Stomach (tissue), 9 donors: ENCODE results near the gene DNAH11. TPM values are rescaled to one million over a fixed set of nuclear protein-coding genes. Genes with fewer than 3 reads are reported as not detected.

ENCODE experiments used
- DNase-seq, 2 donors: peaks; one replicate each; pipeline versions ENCODE4 v3.0.0 to v3.0.0-alpha.2; 2013 to 2019
- H3K27ac ChIP-seq, 5 donors: fragments of 200-600 bp in 4 of 5; sonication (generic) in 4 of 5; one replicate each; pipeline ENCODE4 v1.5.1; 2013 to 2019; ENCODE audit warnings: mild to moderate bottlenecking in 1 of 5, moderate library complexity in 1 of 5
- H3K27me3 ChIP-seq, 3 donors: fragments of 200-600 bp; sonication (generic); one replicate each; pipeline ENCODE4 v1.5.1; 2017 to 2019; ENCODE audit warnings: mixed run types in 1 of 3
- H3K36me3 ChIP-seq, 4 donors: fragments of 200-600 bp; sonication (generic); 1 replicate in 3 of 4; 2 replicates in 1 of 4; pipeline ENCODE4 v1.5.1; 2016 to 2019
- H3K4me1 ChIP-seq, 4 donors: fragments of 200-600 bp; sonication (generic); one replicate each; pipeline ENCODE4 v1.5.1; 2016 to 2019
- H3K4me3 ChIP-seq, 4 donors: fragments of 200-600 bp; sonication (generic) in 3 of 4; one replicate each; pipeline ENCODE4 v1.5.1; 2016 to 2019; ENCODE audit warnings: mild to moderate bottlenecking in 1 of 4
- H3K9me3 ChIP-seq, 4 donors: fragments of 200-600 bp; sonication (generic); one replicate each; pipeline ENCODE4 v1.5.1; 2016 to 2019
- CTCF ChIP-seq, 7 experiments: fragments of 450-650 bp in 4 of 7; fragments of 200-600 bp in 3 of 7; sonication (generic) in 3 of 7; IDR thresholded peaks; one replicate each; pipeline ENCODE4 v1.5.1; 2016 to 2019; ENCODE audit warnings: antibody characterized with exemption in 7 of 7, control low read depth in 2 of 7, mild to moderate bottlenecking in 1 of 7
- EP300 ChIP-seq: sonication (generic); formaldehyde crosslinking; IDR thresholded peaks from one replicate; pipeline ENCODE4 v1.6.1; 2017; ENCODE audit warnings: antibody characterized with exemption
- POLR2A ChIP-seq, 4 donors: fragments of 450-650 bp; IDR thresholded peaks; one replicate each; pipeline ENCODE4 v1.6.1; 2016; ENCODE audit warnings: antibody characterized with exemption in 4 of 4, control low read depth in 2 of 4, mild to moderate bottlenecking in 1 of 4, moderate library complexity in 1 of 4
- POLR2AphosphoS5 ChIP-seq, 3 donors: sonication (generic); formaldehyde crosslinking; IDR thresholded peaks; one replicate each; pipeline ENCODE4 v1.6.1; 2016; ENCODE audit warnings: antibody characterized with exemption in 3 of 3
- whole genome bisulfite sequencing, 5 donors: extraction: QIAGEN DNeasy Blood & Tissue Kit in 3 of 5; methylation state at CpG; one replicate each; pipeline versions ENCODE4 v1.1.5 to v1.1.7; 2013 to 2018; 5-methylcytosine and 5-hydroxymethylcytosine counted together
- intact Hi-C: fragments of 100-400 bp; cut with DNase I; formaldehyde crosslinking; loops from one replicate; pipeline ENCODE4 v1.15.1; 2023; ENCODE audit warnings: low total_unique reads
- polyA plus RNA-seq, 3 donors: library from polyadenylated mRNA; stranded (reverse); fragments of 200-250 nt; gene quantifications; one replicate each; pipeline ENCODE4 v1.2.3, GENCODE V29; 2013
- total RNA-seq, 5 donors: library from RNA; depleted of rRNA; stranded (reverse); fragments of >200 nt; gene quantifications; one replicate each; pipeline versions ENCODE4 v1.1.0 to v1.2.3, GENCODE V29; 2014 to 2016
- donor health status: healthy with polysubstance abuse.
- donor health status: Bipolar disorder and iron deficiency.
- donor health status: healthy.

The DNAH11 gene
- total and polyA plus RNA-seq, 8 donors = under 0.01 to 2.6 (median 0.45) TPM; not detected in 1

DNA sequence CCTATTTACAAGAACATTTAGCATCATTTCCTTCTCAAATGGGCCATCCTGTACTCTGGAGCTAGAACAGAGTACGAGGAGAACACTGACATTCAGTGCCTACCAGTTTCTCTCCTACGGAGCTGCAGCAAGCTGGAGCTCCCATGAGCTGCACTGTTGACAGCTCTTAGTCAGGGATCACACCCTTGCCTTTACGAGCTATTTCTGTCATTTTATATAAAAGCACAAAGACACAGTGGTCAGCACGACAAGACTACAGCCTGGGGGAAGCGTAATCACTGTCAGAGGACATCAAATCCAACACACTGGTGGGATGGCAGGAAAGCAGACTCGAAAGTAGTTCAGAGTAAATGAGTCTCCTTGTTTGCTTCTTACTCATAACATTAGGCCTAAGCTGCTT lies 400.1 kb downstream of the DNAH11 start:
- 35 to 57% (median 39%) methylated on average over 6 of the region's 6 CpGs for WGBS, 5 donors
- H3K27me3 ChIP-seq = no peaks in the 10 kb centered on the region
- DNase-seq = no peak
- no peak overlapping the region for H3K4me3 ChIP-seq
- H3K4me1 ChIP-seq = peaks cover 34 to 88% (median 66%) of the 10 kb centered on the region in 4 donors
- no peak for TF ChIP-seq POLR2A (IDR thresholded peaks at IDR 0.05)
- TF ChIP-seq CTCF (IDR thresholded peaks at IDR 0.05) = no peak
- no peak for TF ChIP-seq EP300
- no peak for TF ChIP-seq POLR2AphosphoS5 (IDR thresholded peaks at IDR 0.05)
- H3K9me3 ChIP-seq = no peaks in the 10 kb centered on the region
- intact Hi-C loops = no loop called here
- H3K36me3 ChIP-seq = peaks cover 0 to 6% (median 0%) of the 10 kb centered on the region in 4 donors
- peak overlapping the region; percentile 41 to 91 (median 73) for H3K27ac ChIP-seq

DNA sequence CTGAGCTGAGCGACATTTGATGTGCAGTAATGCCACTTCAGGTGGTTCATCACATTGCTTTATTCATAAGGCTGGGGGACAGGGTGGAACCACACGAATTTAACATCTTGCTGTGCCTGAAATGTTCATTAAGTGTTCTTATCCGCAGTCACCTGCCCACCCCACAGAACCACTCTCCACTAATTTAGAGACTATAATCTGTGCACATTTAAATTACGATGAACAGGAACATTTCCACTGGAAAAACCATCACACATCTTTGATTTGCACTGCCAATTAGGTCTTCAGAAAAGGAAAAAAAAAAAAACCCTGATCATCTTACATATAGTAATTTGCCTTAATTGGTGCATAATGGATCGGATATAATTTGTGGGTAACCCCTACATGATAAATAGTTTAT lies 400.6 kb downstream of the DNAH11 start:
- Histone ChIP-seq H3K4me1 (peaks cover 34 to 92% (median 66%) of the 10 kb centered on the region in 4 donors), H3K27me3 (no peaks in the 10 kb centered on the region), H3K9me3 (no peaks in the 10 kb centered on the region), H3K36me3 (peaks cover 0 to 2% (median 0%) of the 10 kb centered on the region in 4 donors), H3K27ac (peak overlapping the region; percentile 52 to 91 (median 86)), H3K4me3 (no peak overlapping the region)
- WGBS, 5 donors = 61 to 85% (median 66%) methylated on average over 5 of the region's 5 CpGs
- no peak for TF ChIP-seq POLR2A (IDR thresholded peaks at IDR 0.05)
- TF ChIP-seq POLR2AphosphoS5 (IDR thresholded peaks at IDR 0.05) = no peak
- TF ChIP-seq CTCF (IDR thresholded peaks at IDR 0.05) = no peak
- no peak for DNase-seq
- intact Hi-C loops = no loop called here

GRCh38 chr7:21944616-21945453 lies 402.0 kb downstream of the DNAH11 start:
- TF ChIP-seq CTCF (IDR thresholded peaks at IDR 0.05) = peak in 1 of 7 experiments; percentile 6
- TF ChIP-seq POLR2A (IDR thresholded peaks at IDR 0.05) = no peak
- no peak for TF ChIP-seq EP300
- peak in 2 of 3 donors; percentile 58 to 67 for TF ChIP-seq POLR2AphosphoS5 (IDR thresholded peaks at IDR 0.05)
- Histone ChIP-seq H3K27me3 (no peaks in the 10 kb centered on the region), H3K4me1 (peaks cover 25 to 78% (median 57%) of the 10 kb centered on the region in 4 donors), H3K4me3 (peak overlapping the region; percentile 63 to 77 (median 67)), H3K36me3 (no peaks in the 10 kb centered on the region), H3K27ac (peak overlapping the region; percentile 86 to 91 (median 87)), H3K9me3 (no peaks in the 10 kb centered on the region)
- intact Hi-C loops = no loop called here
- WGBS, 5 donors = 1 to 2% (median 1%) methylated on average over 34 of the region's 34 CpGs
- DNase-seq = peak; percentile 86 to 89

DNA sequence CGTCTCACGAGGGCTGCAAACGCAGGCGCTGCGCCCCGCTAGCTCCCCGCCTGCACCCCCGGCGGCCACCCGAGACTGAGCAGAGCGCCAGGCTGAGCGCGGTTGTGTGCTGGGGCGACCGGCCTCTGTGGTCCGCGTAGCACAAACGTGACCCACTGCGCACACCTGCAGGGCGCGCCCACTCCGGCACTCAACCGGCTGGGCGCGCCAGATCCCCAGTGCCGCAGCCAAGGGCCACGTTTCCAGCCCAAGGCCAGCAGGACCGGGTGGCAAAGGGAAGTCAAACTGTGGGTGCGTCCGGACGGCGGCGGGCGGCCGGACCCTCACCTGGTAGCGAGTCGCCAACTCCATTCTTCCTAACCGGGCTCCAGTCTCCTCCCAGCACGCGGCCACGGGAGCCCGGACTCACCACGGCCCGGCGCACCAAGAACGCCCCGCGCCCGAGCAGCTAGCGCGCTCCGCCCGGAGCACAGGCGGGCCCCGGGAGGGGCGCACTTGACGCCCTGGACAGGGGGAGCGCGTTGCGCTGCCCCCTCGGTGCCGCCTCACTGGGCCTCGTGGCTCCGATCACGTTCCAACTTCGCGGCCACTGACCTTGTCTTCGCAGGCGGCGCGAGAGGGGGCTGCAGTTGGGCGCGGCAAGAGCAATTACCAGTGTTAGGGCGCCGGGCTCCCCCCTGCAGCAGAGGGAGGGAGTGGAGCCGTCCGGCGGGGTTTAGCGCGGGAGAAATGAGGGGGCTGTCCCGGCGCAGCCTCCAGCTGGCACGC lies 402.8 kb downstream of the DNAH11 start, which contains the start of gene CDCA7L:
CDCA7L (minus strand) TSS at position 446 of the 768 bp plus-strand sequence; CDS start at position 351, 95 bp downstream.
- no peaks in the 10 kb centered on the region for H3K36me3 ChIP-seq
- peaks cover 19 to 70% (median 53%) of the 10 kb centered on the region in 4 donors for H3K4me1 ChIP-seq
- H3K27me3 ChIP-seq = no peaks in the 10 kb centered on the region
- peak within 1 kb of the TSS; percentile 86 to 91 (median 87) for H3K27ac ChIP-seq
- 0 to 1% (median 0%) methylated on average over 30 to 83 of the region's 83 CpGs for WGBS, 5 donors
- intact Hi-C loops = no loop called here
- no peaks in the 10 kb centered on the region for H3K9me3 ChIP-seq
- TF ChIP-seq EP300 (no peak), CTCF (IDR thresholded peaks at IDR 0.05) (peak in 1 of 7 experiments; percentile 1), POLR2A (IDR thresholded peaks at IDR 0.05) (no peak), POLR2AphosphoS5 (IDR thresholded peaks at IDR 0.05) (peak in 2 of 3 donors; percentile 68 to 72)
- DNase-seq = peak; percentile 80 to 92
- peak within 1 kb of the TSS; percentile 63 to 77 (median 67) for H3K4me3 ChIP-seq
